GM12865 (cell line): ENCODE data around the gene XIST.

Experiments used
- DNase-seq: peaks from one replicate; pipeline ENCODE4 v3.0.0; 2010; ENCODE audit warnings: low read depth
- H3K4me3 ChIP-seq: 2 replicates; pipeline ENCODE4 v1.5.1; 2011; ENCODE audit warnings: mild to moderate bottlenecking, low read depth, low read length, control low read depth
- TF ChIP-seq, protein P1 (sequence below): IDR thresholded peaks from 2 replicates; pipeline ENCODE4 v1.5.1; 2011; ENCODE audit warnings: low read length, control low read depth, low read depth, inconsistent platforms; ENCODE audit not compliant: insufficient read depth; ENCODE audit errors: missing control alignments

Gene XIST

DNA sequence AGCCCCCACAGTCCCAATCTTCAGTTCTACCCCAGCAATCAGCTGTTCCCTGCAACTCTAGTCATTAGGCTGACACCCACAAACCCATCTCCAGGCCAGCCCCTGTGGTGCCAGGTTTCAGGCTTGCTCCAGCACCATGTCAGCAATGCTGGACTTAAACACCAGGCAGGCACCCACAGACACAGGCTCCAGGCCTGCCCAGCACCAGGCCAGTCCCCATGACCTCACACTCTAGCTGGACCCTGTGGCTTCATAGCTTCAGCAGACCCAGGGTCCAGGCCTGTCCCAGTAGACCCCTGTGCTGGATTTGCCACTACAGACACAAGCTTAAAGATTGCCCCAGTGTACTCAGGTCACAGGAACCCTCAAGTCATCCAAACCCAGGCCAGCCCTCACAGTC is 10.8 kb upstream of the XIST start:
- TF ChIP-seq, protein P1, sequence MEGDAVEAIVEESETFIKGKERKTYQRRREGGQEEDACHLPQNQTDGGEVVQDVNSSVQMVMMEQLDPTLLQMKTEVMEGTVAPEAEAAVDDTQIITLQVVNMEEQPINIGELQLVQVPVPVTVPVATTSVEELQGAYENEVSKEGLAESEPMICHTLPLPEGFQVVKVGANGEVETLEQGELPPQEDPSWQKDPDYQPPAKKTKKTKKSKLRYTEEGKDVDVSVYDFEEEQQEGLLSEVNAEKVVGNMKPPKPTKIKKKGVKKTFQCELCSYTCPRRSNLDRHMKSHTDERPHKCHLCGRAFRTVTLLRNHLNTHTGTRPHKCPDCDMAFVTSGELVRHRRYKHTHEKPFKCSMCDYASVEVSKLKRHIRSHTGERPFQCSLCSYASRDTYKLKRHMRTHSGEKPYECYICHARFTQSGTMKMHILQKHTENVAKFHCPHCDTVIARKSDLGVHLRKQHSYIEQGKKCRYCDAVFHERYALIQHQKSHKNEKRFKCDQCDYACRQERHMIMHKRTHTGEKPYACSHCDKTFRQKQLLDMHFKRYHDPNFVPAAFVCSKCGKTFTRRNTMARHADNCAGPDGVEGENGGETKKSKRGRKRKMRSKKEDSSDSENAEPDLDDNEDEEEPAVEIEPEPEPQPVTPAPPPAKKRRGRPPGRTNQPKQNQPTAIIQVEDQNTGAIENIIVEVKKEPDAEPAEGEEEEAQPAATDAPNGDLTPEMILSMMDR: no peak
- DNase-seq: no peak
- H3K4me3 ChIP-seq: no peak overlapping the region

DNA sequence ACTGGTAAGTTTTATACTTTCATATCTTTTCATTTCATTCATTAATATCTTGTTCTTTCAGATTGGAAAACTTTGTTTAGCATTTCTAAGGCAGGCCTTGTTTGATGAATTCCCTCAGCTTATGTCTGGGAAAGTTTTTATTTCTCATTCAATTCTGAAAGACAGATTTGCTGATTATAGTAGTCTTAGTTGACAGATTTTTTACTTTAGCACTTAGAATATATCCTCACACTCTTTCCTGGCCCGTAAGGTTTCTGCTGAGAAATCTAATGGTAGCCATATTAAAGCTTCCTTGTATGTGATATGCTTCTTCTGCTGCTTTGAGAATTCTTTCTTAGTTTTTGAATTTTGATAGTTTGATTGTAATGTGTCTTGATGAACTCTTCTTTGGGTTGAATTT is 7.1 kb upstream of the XIST start:
- TF ChIP-seq, protein P1: no peak
- H3K4me3 ChIP-seq: no peak overlapping the region
- DNase-seq: no peak

DNA sequence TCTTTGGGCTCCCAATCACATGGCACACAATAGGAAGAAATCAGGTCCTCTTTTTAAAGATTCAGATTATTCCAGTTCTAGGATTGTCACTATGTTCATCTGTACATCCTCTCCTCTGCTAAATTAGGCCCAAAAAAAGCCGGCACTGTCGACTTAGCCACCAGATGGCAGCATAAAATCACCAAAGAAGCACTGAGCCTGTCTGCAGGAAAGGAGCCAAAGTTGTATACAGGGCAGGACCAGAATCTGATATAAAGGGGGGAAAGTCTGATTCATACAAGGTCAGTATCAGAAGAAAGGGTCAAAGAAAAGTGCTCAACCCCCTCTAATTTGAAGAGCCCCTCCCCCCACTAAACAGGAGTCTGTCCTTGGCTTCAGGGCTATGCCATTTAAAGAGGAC is 3.0 kb upstream of the XIST start:
- peak; percentile 53 for DNase-seq
- TF ChIP-seq, protein P1: peak; percentile 53
- H3K4me3 ChIP-seq: no peak overlapping the region

DNA sequence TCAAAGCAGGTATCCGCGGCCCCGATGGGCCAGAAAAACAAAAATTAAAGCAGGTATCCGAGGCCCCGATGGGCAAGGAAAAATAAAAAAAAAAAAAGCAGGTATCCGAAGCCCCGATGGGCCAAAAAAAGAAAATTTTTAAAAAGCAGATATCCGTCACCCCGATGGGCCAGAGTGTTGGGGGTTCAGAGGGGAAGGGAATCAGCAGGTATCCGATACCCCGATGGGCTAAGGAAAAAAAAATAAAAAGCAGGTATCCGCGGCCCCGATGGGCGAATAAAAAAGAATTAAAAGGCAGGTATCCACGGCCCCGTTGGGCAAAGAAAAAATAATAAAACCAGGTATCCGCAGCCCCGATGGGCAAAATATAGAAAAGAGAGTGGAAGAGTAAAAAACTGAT is 492 bp downstream of the XIST start:
- no peak overlapping the region for H3K4me3 ChIP-seq
- no peak for DNase-seq
- TF ChIP-seq, protein P1: no peak

DNA sequence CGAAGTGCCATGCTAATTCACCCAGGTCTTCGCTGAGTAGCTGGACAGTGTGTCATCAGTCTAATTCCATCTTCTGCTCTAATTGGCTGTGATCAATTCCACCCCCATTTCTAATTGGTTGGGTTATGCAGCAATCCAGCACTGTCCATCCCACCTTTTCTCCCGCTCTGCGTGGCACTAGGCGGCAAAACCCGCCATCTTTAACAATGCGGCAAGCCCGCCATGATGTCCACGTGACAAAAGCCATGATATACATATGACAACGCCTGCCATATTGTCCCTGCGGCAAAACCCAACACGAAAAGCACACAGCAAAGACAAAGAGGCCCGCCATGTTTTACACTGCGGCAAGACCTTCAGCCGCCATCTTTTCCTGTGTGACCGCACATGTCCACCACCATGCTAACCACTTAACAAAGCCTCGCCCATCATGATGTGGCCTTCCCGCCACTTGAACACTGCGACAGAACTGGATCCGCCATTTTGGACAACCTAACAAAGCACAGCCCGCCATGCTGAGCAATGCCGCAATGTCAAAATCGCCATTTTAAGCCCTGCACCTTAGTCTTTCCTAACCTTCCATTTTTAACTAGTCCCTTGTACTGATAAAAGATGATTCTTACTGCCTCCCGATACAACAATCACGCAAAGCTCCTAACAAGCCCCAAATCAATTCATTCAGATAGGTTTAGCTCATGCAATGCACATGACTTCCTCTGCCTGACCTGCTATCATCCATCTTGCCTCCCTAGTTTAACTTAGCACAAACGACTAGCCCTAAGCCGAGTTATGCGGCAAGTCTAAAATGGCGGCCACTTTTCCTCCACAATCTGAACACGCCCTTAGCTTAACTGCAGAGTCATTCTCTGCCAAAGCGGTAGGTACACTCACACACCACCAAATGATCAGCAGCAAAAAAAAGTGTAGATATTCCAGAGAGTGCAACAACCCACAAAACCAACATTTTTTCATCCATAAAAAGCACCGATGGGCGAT is 1.2 kb downstream of the XIST start:
- DNase-seq: peak; percentile 26
- H3K4me3 ChIP-seq: no peak overlapping the region
- TF ChIP-seq, protein P1: no peak

DNA sequence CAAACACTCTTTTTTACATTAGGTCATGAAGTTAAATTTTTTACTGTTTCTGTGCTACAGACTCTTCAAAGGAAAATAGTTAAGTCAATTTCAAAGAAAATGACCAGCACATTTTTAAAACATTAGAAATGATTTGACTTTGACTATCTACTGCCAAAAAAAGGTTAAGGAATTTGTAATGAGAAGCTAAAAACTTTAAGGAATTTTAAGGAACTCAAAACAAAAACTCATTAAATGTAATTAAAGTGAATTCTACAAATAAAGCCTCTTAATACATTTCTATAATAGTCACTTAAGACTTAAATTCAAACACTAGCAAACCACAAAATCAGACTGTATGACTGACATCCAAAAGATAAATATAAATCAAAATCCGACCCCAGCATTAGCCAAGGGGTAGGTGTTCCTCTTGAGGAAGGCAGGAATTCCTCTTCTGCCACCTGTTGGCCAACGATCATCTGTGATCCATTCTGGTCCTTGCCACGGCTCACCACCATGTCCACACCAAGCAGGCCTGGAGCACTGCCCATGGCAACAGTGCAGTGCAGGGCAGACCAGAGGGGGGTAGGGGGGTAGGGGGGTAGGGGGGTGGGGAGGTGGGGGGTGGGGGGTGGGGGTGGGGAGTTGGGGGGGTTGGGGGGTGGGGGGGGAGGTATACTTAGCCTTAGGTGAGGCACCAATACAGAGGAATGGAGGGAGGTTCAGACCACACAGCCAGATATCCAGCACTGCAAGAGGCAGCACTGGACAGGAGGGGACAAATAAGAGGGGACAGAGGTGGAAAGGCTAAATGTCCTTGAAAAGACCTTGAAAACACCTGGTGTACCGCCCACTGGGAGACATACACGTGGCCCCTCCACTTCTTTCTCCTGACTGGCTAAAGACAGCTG is 2.1 kb downstream of the XIST start:
- TF ChIP-seq, protein P1: peak; percentile 7
- peak; percentile 20 for DNase-seq
- H3K4me3 ChIP-seq: no peak overlapping the region
